ENCODE results near the gene POLE4.
A peak's percentile ranks its signal among the peaks of the same experiment; 100 is the strongest.

Gene POLE4, protein sequence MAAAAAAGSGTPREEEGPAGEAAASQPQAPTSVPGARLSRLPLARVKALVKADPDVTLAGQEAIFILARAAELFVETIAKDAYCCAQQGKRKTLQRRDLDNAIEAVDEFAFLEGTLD

DNA sequence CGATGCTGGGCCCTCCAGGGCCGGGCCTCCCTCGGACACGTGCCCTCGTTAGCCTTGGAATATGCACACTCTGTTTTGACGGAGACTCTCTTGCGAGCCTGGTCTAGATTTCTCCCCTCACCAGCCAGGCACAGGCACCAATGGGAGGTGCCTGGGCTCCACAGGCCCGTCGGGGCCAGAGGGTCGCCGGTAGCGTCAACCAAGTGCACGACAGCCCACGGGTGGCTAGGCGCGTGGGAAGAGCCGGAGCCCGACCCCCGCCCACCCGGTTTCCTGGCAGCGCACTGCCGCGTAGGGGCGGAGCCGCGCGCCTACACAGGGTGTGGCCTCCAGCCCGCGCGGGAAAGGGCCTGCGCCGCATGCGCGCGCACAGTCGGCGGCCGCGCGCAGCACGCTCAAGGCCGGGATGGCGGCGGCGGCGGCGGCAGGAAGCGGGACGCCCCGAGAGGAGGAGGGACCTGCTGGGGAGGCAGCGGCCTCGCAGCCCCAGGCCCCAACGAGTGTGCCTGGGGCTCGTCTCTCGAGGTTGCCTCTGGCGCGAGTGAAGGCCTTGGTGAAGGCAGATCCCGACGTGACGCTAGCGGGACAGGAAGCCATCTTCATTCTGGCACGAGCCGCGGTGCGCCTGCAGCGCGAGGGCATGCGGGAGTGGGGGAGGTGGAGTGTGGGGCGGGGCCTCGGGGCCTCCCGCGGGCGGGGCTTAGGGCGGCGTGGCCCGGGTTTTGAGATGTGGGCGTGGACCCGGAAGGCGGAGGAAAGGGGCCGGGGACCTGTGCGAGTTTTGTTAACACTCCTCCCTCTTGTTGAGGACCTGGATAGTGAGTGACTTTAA, at the start of gene POLE4:
POLE4 (plus strand) TSS at position 370 of the 832 bp plus-strand sequence; CDS start at position 407, 37 bp downstream.
- peak; percentile 94 for DNase-seq (ENCODE audit: low read depth in 2 of 2)

DNA sequence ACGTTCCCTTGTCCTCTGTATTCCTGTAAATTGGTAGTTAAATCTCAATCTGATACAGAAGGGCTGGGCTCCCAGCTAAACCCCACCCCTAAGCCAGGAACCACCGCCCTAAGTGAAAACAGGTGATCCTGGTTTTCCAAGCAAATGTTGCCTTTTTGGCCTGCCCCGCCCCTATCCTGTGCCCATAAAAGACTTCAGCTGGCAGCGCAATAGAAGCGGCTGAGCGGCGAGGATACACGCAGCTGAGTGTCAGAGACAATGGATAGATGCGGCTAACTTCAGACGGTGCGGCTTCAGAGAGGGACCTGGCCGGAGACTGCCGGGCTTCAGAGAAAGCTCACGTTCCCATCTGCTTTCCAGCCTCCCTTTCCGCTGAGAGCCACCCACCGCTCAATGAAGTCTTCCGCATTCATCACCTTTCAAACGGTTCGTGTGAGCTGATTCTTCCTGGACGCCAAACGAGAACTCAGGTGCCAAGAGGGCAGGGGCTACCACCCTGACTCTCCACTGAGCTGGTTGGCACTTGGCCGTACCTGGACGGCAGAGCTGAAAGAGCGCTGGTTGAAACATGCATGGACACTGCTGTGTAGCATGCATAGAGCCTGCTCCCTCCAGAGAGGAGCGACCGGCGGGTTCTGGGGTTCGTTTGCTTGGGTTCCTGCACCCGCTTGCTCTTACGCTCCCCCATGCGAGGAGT, 49.5 kb upstream of the POLE4 start:
- DNase-seq (ENCODE audit: low read depth in 2 of 2), result no peak

DNA sequence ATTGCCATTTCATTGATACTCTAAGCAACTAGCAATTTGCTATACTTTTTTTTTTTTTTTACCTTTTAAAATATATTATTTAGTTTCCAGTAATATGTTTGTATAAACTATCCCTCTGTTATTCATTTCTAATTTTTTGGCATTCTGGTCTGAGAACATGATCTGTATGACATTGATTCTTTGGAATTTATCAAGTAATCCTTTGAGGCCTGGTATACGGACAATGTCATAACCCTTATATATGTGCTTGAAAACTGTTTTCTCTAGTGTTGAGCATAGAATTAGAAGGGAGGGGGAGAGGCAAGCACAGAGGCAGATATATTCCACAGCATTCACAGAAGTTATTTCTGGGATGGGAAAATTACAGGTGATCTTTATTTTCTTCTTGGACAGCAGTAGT, 48.2 kb upstream of the POLE4 start:
- no peak for DNase-seq (ENCODE audit: low read depth in 2 of 2)

DNA sequence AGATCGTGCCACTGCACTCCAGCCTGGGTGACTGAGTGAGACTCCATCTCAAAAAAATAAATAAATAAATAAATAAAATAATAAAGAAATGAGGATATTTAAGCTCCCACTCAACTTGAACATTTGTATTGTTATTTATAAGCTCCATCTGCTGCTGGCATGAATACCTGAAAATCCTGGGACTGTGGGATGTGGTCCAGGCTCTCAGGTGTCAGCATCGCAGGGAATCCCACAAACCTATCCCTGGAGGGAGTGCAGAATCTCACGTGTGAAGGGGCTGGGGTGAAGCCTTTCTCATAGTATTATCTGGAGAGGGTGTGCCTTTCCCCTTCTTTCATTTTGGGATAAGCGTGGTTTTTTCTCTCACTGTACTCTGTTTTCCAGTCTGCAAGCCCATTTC, 47.4 kb upstream of the POLE4 start:
- no peak for DNase-seq (ENCODE audit: low read depth in 2 of 2)

DNA sequence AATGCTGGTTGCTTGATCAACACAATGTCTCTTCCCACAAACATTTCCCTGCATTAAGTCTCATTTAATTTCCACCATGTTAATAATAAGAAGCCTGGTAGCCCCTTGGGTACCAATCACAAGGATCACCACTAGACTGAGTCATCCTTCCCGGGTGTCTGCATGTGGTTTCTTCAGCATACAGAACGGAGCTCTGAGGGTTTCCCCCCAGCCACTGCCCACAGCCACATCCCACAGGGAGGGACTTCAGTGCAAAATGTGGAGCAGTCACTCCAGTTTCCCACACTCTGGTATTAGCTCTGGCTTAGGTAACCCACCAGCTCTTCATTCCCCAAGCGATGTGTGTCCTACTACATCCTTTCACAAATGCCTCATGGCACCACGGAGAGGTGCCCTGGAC, 42.7 kb upstream of the POLE4 start:
- no peak for DNase-seq (ENCODE audit: low read depth in 2 of 2)

DNA sequence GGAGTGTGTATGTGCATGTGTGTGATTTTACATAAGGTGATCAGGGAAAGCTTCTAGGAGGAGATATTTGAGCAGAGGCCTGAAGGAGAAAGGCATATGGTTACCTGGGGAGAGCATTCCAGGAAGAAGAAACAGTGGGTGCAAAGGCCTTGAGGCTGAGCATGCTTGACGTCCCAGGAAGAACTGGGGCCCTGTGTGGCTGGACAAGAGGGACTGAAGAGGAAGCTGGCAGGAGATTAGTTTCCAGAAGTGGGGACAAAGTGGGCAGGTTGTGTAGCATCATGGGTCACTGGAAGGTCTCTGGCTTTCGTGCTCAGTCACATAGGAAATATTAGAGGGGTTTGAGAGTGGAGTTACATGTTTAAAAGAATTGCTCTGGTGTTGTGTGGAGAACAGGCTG, 42.0 kb upstream of the POLE4 start:
- no peak for DNase-seq (ENCODE audit: low read depth in 2 of 2)

DNA sequence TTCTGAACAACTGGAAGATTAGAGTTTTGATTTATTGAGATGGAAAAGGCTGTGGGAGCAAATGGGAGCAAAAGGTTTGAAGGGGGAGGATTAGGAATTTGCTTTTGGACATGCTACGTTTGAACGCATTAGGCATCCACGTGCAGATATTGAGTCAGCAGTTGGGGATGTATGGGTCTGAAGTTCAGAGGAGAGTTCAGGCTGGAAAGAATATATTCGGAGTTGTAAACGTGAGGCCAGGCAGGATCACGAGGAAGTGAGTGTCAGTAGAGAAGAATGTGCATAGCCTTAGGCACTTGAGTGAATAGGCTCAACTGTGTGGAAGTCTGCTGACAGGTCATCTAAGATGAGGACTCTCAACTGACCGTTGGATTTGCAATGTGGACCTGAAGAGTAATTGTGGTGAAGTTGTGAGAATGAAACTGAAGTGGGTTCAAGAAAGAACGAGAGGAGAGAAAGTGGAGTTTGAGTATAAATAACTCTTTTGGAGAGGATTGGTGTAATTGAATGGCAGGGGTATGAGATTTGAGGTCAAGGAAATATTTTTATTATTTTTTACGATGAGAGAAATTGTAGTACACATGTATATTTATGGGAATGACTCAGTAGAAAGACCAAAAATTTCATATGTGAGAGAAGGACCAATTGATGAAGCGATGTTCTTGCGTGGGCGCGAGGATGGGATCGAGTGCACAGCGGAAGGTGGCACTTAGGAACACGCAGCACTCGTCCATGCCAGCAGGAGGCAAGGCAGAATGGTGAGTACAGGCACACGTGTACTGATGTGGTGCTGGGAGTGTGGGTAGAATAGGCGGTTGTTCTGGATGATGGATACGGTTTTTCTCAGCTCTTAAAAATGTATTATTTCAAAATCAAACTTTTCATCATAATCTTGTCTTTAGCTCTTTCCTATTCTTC, 40.5 kb upstream of the POLE4 start:
- DNase-seq (ENCODE audit: low read depth in 2 of 2), result no peak

DNA sequence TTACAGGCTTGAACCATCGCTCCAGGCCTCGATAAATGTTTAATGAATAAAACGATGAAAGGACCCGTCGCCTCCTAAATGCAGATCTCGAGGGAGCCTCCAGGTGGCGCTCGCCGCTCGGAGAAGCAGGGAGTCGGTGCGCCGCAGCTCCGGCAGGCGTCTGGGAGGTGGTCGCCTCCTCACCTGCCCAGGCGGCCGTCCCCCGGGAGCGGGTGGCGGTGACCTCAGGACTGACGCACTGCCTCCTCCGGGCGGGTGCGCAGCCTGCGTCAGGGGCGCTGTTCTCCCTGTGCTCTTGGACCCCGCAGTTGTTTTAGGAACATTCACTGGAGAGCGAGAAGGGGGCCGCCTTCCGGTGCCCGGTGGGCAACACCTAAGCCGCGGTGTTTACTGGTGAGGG, 38.6 kb upstream of the POLE4 start:
- DNase-seq (ENCODE audit: low read depth in 2 of 2), result peak; percentile 68 to 73

DNA sequence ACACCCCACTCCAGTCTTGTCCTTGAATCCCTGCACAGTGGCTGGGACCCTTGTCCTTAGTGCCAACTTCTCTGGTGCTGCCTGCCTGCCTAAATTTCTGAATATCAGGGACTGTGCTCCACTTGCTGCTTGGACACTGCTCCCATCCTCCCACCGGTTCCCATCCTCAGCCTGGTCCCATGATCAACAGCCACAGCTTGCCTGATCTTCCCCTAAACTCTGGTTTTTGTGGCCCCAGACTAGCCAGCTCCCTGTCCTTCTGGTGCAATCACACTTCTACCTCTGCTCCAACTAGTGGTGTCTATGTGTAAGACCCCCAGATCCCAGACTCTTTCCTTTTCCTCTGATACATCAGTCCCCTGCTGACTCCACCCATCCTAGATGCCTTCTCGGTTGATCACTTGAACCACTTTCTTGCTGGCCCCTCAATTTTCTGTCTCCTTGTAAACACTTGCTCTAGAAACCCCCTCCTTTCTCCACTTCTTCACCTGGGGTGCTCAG, 37.2 kb upstream of the POLE4 start:
- no peak for DNase-seq (ENCODE audit: low read depth in 2 of 2)

DNA sequence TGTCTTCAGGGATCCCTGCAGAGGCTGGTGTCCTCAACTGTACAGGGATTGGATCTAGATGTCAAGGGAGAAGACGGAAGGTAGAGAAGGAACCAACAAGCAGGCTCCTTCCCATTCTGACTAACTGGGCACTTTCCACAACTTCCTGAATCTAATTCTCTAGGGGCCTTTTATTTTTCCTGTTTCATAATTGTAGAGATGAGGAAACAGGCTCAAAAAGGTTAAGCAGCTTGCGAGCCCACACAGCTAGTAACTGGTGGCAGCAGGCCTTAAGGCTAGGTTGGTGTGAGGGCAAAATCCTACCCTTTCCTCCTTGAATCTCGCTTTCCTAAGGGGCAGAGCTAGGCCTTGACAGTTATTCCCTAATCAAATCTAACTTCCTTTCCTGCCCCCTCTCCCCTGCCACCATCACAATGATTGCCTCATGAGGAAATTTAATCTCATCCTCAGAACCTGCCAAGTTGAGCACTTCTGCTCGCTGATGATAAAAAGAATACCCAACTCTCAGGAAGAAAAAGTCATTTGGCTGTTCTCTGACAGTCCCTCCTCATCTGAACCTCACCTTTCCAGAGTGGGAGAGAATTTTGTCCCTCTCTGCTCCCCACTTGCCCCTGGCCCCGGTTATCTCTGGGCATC, 35.7 kb upstream of the POLE4 start:
- no peak for DNase-seq (ENCODE audit: low read depth in 2 of 2)

DNA sequence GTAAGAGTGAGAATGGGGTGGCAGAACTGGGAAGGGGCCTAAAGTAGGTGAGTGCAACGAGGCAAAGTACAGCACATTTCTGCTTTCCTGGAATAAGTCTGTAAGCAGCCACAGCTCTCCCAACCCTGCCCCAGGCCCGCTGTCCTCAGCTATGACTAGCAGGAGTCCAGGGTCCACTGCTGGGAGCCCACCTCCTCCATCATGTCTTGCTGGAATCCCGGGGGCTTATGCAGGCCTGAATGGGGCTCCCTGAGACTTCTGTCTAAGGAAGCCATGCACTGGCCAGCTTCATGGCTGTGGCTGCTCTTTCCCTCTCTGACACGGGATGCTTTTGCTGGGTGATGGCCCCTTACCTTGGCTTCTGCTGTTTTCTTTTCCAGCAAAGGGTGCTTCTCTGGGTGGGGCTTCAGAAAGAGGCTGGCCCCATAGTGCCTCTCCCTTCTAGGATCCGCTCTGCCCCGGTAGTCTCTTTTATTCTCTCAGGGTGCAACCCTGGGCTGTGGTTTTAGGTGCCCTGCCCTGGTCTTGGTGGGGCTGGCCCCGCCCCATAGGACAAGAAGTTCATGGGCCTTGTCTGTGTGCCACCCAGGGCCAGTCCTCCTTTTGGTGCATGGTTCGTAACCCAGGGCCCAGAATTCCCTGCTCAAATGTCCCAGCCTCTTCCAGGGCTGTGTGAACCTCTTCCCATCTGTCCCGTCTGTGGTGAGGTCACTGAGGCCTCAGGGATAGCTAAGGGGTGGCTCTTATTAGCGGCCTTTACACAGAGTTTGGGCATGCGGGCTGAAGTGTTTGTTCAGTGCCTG, 33.8 kb upstream of the POLE4 start:
- no peak for DNase-seq (ENCODE audit: low read depth in 2 of 2)

DNA sequence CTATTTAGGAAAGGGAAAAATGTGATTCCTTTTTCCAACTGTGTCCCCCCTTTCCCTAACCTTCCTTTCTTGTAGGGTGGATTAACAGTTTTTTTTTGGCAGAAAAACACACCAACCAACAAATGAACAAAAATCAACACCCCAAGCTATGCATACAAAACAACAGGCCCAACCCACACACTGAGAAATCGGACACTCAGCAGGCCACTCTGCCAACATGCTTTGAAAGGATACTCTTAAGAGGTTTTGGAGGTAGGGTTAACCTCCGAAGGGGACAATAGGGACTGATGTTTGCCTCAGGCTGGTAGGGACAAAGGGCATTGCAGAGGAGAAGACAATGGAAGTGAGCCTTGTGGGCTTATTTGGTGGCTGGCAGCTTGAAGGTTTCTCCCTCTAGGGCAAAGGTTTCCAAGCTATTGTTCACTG, 33.1 kb upstream of the POLE4 start:
- DNase-seq (ENCODE audit: low read depth in 2 of 2), result no peak

DNA sequence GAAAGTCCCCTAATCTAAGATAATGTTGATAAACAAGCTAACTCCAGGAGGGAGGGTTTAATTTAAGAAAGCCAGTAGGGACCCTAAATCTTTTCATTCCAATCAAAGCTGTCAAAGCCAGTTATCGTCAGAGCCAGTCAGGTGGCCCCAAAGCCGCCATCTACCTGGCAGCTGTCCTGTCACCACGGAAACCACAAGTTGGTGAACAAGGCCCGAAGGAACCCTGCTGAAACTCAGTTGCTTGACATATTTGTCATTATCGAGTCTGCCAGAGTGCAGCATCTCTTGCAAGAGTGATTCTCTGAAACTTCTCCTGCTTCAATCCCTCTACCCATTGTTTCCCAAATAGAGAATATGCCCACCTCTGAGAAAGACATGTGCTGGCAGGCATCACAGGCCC, 30.8 kb upstream of the POLE4 start:
- DNase-seq (ENCODE audit: low read depth in 2 of 2), result no peak

DNA sequence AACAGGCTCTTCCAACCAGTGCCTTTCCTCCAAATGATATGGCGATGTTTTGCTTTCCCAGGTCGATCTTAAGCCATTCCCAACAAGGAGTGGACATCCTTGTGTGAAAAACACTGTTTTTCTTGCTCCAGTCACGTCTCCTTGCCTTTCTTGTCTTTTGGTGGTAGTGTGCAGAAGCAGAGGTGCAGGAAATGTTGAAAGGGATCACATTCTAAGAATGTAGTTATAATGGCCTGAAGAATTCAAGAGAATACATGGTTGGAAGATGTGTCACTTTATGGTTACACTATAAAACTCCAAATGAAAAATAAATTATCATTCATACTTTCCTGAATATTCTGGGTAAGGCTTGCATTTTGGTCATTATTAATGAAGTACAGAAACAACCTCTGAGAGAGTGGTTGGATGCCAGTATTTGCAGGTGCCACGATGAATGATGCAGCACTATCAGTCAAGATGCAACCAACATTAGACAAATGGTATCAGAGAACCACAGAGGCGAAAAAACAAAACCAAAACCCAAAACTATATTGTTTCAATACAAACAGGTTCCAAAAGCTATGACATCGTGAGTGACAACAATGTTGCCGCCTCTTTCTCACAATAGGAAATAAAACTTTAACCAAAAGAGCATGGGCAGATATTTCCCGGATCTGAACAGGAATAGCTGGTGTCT, 27.5 kb upstream of the POLE4 start:
- DNase-seq (ENCODE audit: low read depth in 2 of 2), result no peak

DNA sequence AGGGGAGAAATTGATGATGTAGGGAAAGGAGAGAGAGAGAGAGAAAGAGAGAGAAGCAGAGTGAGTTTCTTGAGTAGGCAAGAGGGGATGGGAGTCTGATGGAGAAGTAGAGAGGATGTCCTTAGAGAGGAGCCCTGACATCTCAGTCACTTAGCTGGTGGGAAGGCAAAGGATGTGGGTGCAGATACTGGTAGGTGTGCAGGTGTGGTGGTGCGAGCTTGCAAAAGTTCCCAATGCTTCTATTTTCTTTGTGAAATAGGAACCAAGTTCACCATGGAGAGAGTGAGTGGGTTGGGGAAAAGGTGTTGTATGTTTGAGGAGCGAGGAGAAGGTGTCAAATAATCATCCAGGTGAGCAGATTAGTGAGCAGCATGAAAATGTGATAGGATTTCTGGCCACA, 26.5 kb upstream of the POLE4 start:
- no peak for DNase-seq (ENCODE audit: low read depth in 2 of 2)

DNA sequence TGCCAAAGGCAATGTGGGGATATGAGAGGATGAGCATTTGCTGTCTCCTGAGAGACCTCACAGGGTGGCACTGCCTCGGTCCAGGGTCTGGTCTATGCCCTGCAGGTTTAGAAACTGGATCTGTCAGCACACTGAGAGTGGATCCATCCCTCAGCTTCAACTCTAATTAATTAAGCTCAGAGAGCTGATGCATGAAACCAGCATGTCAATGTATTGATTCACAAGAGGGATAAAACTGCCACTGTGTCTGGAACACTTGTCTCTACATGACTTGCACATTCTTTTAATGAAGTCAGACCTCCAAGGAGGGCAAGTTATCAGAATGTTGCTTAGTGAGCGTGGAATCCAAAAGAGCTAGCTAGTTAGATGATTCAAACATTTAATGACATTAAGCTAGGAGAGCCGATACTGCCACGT, 22.5 kb upstream of the POLE4 start:
- no peak for DNase-seq (ENCODE audit: low read depth in 2 of 2)

DNA sequence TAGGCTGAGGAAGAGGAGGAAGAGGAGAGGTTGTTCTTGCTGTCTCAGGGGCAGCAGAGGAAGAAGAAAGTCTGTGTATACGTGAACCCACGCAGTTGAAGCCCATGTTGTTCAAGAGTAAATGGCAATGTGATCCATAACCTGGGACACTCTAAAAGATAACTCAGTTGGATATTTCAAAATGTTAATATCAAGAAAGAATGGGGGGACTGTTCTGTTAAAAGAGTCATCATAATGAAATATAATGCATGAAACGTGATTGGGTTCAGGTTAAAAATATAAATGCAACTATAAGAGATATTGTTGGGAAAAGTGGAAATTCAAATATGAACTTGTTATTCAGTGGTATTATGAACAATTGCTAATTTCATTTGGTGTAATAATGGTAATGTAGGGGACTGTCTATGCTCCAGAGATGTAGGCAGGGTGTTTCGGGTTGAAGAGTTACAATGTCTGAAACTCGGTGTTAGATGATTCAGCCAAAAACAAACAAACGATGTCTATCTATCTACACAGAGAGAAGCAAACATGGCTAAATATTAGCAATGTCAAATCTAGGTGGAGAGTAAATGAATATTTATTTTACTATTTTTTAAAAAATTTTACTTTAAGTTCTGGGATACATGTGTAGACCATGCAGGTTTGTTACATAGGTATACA, 21.1 kb upstream of the POLE4 start:
- no peak for DNase-seq (ENCODE audit: low read depth in 2 of 2)

DNA sequence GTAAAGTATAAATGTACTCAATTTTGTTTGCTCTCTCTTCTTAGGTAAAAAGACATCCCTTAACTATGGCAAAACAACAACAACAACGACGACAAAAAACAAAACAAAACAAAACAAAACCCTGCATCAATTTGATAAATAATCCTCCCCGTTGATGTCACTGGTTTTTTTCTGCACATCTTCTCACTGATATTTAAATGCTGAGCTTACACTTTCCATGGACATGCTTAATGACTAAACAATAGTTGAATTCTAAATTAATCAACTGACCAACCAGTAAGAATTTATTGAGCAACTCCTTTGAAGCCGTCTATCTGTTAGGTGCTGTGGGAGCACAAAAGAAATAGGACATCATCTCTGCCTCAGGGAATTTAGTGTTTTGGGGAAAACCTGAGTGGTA, 20.2 kb upstream of the POLE4 start:
- no peak for DNase-seq (ENCODE audit: low read depth in 2 of 2)
